HG03575 (cell line): ENCODE measurements around the gene MCOLN3.
"Not testable (repeated sequence)": the region's sequence is repeated elsewhere in the genome, so short reads cannot be mapped to it uniquely, and the experiment has no call there.

ENCODE experiments used
- ATAC-seq: cut with Tn5 transposase; IDR thresholded peaks from one replicate; pipeline ENCODE4 v1.9.1; 2021; ENCODE audit not compliant: unreplicated experiment, insufficient number of reproducible peaks, low FRiP score; ENCODE audit errors: extremely low read depth

MCOLN3 gene

DNA sequence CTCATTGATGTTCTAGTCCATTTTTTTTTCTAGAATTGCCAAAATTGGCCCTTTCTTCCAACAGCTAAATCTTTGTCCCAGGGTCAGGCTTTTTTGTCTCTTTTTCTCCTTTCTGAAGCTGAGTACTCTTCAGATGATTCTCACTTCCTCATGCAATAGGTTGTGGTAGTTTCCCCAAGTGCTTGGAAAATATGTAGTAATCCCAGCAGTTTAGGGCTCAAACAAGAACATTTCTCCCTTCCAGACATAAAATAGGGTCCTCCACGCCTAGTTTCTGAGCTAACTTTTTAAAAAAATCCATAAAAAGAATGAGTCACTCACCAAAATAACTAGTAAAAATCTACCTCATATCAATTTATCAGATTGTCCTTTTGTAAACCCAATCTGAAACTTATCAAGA is 10.0 kb upstream of the MCOLN3 start:
- no peak for ATAC-seq

- no peak for ATAC-seq
These were observed 6.4 kb upstream of the MCOLN3 start for GRCh38 chr1:85054664-85055063.

DNA sequence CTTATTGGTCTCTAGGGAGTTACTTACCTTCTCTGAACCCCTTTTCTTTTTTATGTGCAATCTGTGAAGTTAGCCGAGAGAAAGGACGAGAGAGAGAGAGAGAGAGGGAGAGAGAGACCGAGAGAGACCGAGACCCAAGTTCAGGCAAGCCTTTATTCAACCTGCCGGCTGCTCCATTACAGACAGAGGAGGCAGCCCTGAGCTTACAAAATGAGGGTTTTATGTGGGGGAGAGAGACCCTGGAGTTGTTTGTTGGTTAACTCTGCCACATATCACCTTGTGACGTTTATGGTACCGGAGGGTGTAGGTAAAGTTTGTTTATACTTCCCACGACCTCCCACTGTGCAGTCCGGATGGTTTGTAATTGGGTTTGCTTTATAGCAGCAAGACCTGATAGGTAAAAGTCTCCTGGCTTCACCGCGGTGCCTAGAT is 1.5 kb upstream of the MCOLN3 start:
- ATAC-seq: no peak

- ATAC-seq: no peak
These were observed 616 bp downstream of the MCOLN3 start for GRCh38 chr1:85047472-85048295.

GRCh38 chr1:85047144-85047471 is 1.2 kb downstream of the MCOLN3 start:
- no peak for ATAC-seq

DNA sequence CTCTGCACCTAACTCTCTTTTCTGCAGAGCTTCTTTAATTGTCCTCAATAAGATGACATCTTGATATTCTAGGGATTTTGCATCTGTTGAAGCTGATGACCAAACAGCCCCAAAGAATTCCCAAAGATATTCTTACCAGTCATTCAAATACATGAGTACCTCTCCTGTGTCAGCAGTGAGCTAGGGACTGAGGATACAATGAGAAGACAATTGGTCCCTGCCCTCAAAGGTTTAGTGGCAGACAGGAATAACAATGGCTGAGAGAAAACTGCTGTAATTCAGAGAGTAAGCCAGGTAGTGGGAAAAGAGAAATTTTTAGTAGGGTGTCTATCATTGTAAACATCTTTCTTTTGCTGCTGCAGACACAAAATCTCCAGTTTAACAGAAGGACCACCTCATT is 5.9 kb downstream of the MCOLN3 start:
- no peak for ATAC-seq

DNA sequence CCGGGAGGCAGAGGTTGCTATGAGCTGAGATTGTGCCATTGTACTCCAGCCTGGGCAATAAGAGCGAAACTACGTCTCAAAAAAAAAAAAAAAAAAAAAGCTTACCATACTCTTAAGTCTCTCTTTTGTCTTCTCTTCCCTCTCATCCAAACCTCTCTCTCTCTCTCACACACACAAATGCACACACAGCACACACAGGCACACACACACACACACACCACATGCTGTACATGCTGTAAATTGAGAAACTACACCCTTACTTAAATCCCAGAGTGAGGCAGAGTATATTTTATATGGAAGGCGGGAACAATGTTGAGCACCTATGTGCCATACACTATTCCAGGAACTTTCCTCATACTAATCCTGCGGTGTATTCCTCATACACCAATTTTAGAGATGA is 6.5 kb downstream of the MCOLN3 start:
- no peak for ATAC-seq

GRCh38 chr1:85033221-85033620 is 15.1 kb downstream of the MCOLN3 start:
- ATAC-seq: no peak

- no peak for ATAC-seq
These were observed 17.8 kb downstream of the MCOLN3 start for GRCh38 chr1:85030536-85030935.

DNA sequence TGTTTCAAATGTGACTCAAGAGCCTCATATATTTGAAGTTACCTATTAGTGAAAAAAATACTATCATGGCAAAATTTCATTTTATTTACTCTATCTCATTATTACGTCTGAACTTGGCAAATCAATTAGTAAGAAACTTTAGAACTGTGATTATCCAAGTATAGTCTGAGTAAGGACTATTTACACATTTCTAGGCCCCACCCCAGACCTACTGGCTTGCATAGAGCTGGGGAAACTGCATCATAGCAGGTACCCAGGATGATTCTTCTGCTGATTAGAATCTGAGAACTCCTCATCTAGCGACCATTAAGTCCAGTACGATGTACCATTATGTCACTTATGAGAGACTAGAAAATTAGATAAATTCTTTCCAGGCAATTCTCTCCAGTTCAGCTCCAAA is 20.1 kb downstream of the MCOLN3 start:
- no peak for ATAC-seq

- ATAC-seq: peak; percentile 77
These were observed 20.9 kb downstream of the MCOLN3 start for GRCh38 chr1:85027242-85027983.

- ATAC-seq: no peak
These were observed 22.4 kb downstream of the MCOLN3 start for GRCh38 chr1:85025940-85026339.

GRCh38 chr1:85024736-85025135 is 23.6 kb downstream of the MCOLN3 start:
- no peak for ATAC-seq

DNA sequence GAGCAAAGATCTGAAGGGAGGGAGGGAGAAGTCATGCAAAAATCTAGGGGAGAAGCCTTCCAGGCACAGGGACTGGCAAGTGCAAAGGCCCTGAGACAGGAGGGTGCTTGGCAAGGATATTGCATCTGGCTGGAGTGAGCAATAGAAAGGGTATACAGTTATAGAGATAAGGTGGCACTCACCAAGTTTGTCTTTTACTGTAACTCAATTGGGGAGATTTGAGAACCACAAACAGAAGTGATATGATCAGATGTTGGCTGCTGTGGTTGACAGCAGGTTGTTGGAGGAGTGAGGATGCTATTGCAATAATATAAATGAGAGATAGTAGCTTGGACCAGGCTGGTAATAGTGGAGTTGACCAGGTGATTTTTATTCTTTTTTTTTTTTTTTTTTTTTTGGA is 25.6 kb downstream of the MCOLN3 start:
- ATAC-seq: no peak

DNA sequence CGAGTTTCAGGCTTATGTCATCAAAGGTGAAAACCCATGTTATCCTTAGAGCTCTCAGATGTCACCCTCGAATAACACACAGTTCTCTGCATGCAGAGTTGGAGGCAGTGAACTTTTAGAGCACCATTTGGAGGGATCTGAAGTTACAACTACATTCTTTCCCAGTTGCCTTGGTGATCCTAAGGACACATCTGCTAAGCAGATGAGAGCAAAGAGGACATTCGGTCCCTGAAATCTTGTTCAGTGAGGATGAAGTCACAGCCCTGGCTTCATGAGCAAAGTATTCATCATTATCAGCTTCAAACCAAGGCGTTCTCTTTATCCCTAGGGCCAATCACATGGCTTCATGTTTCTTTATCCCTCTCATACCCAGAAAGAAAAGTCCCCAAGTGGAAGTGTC is 28.3 kb downstream of the MCOLN3 start:
- ATAC-seq: no peak

DNA sequence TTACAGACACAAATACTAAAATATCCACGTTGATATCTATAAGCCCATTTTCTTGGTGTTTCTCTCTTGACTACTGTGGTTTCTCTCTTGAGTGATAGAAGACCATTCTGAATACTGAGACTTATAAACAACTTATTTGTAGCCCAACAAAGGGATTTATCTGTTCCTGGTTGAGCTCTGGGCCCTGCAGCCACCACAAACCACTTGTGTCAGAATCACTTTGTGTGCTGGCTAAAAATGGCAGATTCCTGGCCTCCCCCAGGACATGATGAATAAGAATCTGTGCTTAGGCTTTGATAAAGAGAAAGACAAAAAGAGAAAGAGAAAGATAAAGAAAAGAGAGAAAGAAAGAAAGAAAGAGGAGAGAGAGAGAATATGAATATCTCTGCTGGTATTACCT is 32.5 kb downstream of the MCOLN3 start:
- ATAC-seq: no peak

DNA sequence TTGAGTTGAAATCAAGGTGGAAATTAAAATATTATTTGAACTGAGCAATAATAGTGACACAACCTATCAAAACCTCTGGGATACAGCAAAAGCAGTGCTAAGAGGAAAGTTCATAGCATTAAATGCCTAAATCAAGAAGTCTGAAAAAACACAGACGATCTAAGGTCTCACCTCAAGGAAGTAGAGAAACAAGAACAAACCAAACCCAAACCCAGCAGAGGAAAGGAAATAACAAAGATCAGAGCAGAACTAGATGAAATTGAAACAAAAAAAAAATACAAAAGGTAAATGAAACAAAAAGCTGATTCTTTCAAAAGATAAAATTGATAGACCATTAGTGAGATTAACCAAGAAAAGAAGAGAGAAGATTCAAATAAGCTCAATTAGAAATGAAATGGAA is 42.7 kb downstream of the MCOLN3 start:
- ATAC-seq: not testable (repeated sequence)

DNA sequence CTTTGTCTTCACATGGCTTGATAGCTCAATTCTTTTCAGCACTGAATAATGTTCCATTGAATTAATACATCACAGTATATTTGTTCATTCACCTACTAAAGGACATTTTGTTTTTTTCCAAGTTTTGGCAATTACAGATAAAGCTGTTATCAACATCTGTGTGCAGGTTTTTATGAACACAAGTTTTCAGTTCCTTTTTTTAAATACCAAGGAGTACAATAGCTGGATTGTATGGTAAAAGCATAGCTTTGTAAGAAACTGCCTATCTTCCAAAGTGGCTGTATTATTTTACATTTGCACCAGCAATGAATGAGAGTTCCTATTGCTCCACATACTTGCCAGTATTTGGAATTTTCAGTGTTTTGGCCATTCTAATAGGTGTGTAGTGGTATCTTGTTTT is 46.6 kb downstream of the MCOLN3 start:
- no peak for ATAC-seq

- ATAC-seq: no peak
These were observed 49.5 kb downstream of the MCOLN3 start for GRCh38 chr1:84998642-84999280.
